ENCODE data around the gene PSMD11. TPM values are rescaled to one million over a fixed set of nuclear protein-coding genes. Genes with fewer than 3 reads are reported as not detected.

PSMD11 gene
- total and polyA plus RNA-seq, 2 of the 13 experiments (the other 11 are each of a cell fraction or from before 2014, with no cell fraction given): 69.8 to 152 TPM

GRCh38 chr17:32482568-32483320 is 38.4 kb downstream of the PSMD11 start:
- DNase-seq (ENCODE audit: low spot score): no peak
- Histone ChIP-seq H2AFZ (ENCODE audit: low read length) (no peak overlapping the region), H3K36me3 (replicated peaks in 1 of 2; ENCODE audit: control insufficient read depth in 1 of 2, insufficient read depth in 2 of 2, low read length in 2 of 2) (peaks cover 15 to 45% of the 10 kb centered on the region in 2 experiments; a peak in 4 of 5 replicates), H3K4me1 (ENCODE audit: insufficient read depth, low read length) (peaks cover 21% of the 10 kb centered on the region), H3K79me2 (ENCODE audit: insufficient read depth, low read length) (no peaks in the 10 kb centered on the region), H3K27me3 (ENCODE audit: control insufficient read depth in 1 of 2, insufficient read depth in 2 of 2, low read length in 2 of 2) (no peaks in the 10 kb centered on the region), H3K4me2 (ENCODE audit: low read depth, low read length) (no peak overlapping the region), H4K20me1 (ENCODE audit: insufficient read depth, low read length) (no peaks in the 10 kb centered on the region), H3K9ac (ENCODE audit: insufficient read depth, low read depth, low read length) (no peak overlapping the region), H3K4me3 (replicated peaks in 1 of 3; ENCODE audit: insufficient read depth in 1 of 3, low read depth in 2 of 3, low read length in 3 of 3) (no peak overlapping the region), H3K27ac (ENCODE audit: extremely low read length, insufficient read depth, low read length) (no peak overlapping the region), H3K9me3 (ENCODE audit: low read length) (no peaks in the 10 kb centered on the region)
- WGBS (ENCODE audit: low lambda C conversion rate): 91% methylated on average over 11 of the region's 11 CpGs
- in situ Hi-C loops (cut with HindIII; ENCODE audit: extremely low pct_ligation_motif_present, low pct_unique_long_range_greater_than_20kb) (loop anchor here (10.0 kb wide), 1 partner anchor 272 kb away; no protein-coding TSS in a partner anchor), intact Hi-C loops (cut with micrococcal nuclease; ENCODE audit: unreplicated experiment) (loop anchor here (5.0 kb wide), 1 partner anchor 275 kb away; no protein-coding TSS in a partner anchor)
- no peak for TF ChIP-seq ARID2 (CRISPR knock-in tag; IDR thresholded peaks at IDR 0.05; ENCODE audit: borderline replicate concordance)
- peak; percentile 32; the same call in 1 of the 2 replicates for TF ChIP-seq POLR2G (IDR thresholded peaks at IDR 0.05; ENCODE audit: low read depth, low read length)
- no peak for TF ChIP-seq AGO2 (optimal IDR thresholded peaks at IDR 0.05; ENCODE audit: low read depth, low read length)
- TF ChIP-seq MXD4 (CRISPR knock-in tag; IDR thresholded peaks at IDR 0.05): no peak
- TF ChIP-seq PAWR (CRISPR knock-in tag; IDR thresholded peaks at IDR 0.05; ENCODE audit: borderline replicate concordance): no peak
- TF ChIP-seq ZFP91 (CRISPR knock-in tag; IDR thresholded peaks at IDR 0.05; ENCODE audit: borderline replicate concordance): no peak
- TF ChIP-seq ZBTB33 (CRISPR knock-in tag; IDR thresholded peaks at IDR 0.05): peak; percentile 56; the same call in 1 of the 2 replicates
- CTCF ChIA-PET (ENCODE audit: low intra/inter-chr PET ratio, low total read pairs): no interaction called here
- BruUV-seq (replicated peaks): no TSS peak
- POLR2A ChIA-PET: no interaction called here
- FAIRE-seq: no peak
- ATAC-seq: no peak
